ENCODE measurements around the gene MRAP.

Gene MRAP

DNA sequence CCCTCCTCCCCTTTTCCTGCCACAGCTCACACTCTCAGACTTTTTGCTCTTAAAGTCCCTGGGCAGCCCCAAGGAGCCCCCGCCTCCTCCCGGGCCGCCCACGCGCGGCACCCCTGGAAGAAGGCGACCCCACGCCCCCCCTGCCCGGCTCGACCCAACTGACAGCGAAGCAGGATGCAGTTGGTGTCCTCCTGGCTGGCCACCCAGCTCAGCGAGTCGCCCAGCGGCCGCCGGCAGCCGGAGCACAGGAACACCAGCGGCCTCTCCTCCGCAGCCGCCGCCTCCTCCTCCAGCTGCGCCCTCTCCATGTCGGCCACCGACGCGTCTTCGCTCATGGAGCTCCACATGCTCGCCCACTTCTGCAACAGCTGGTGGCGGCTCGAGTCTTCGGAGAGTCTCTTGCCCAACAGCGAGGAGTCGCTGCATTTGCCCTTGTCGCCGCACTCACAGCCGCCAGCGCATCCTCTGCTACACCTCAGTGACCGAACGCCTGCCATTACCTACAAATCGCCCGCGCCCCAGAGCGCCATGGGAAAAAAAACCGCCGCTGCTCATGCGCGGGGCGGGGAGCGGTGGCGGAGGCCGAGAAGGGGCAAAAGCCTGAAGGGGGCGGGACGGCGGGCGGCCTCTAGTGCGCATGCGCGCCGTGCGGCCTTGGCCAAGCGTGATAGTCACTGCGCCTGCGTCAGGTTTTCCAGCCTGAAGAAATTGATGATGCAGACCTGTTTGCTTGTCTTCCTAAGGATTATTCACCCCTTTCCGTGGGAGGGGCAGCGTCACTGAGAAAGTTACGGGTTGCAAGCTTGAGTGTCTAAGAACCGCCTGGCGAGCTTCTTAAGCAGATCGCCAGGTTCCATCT, 19.9 kb upstream of the MRAP start, which contains the start of gene MIS18A:
MIS18A (minus strand) TSS at position 532 of the 859 bp plus-strand sequence; CDS start at position 497, 35 bp downstream.
- Histone ChIP-seq H3K9me2 (ENCODE audit: low read depth, low read length) (no peaks in the 10 kb centered on the region), H3K4me3 (ENCODE audit: low read depth, low read length, poor library complexity, severe bottlenecking) (peak within 1 kb of the TSS; percentile 79), H3K79me2 (ENCODE audit: insufficient read depth, low read length) (peaks cover 8% of the 10 kb centered on the region; the same call in 1 of the 2 replicates), H3K36me3 (ENCODE audit: insufficient read depth, low read length) (no peaks in the 10 kb centered on the region; the same call in 1 of the 2 replicates), H3F3A (ENCODE audit: insufficient read depth, low read length) (no peaks in the 10 kb centered on the region), H3K4me2 (ENCODE audit: low read length) (peak within 1 kb of the TSS; percentile 79), H3K27ac (ENCODE audit: low read depth, low read length, poor library complexity, severe bottlenecking) (peak within 1 kb of the TSS; percentile 43), H4K20me1 (ENCODE audit: insufficient read depth, low read length) (no peaks in the 10 kb centered on the region), H3K9me3 (ENCODE audit: low read length) (no peaks in the 10 kb centered on the region), H3K4me1 (ENCODE audit: insufficient read depth, low read length, severe bottlenecking) (peaks cover 19% of the 10 kb centered on the region), H3K27me3 (ENCODE audit: insufficient read depth, low read length) (no peaks in the 10 kb centered on the region), H3K9ac (ENCODE audit: low read length) (peak within 1 kb of the TSS; percentile 74), H2AFZ (ENCODE audit: low read length) (0 out of 2 replicates have a peak within 1 kb of the TSS, but pooled peaks have one; percentile 1)
- no peak for TF ChIP-seq EZH2 (IDR thresholded peaks at IDR 0.05; ENCODE audit: borderline replicate concordance, low read length)
- TF ChIP-seq, protein P1, sequence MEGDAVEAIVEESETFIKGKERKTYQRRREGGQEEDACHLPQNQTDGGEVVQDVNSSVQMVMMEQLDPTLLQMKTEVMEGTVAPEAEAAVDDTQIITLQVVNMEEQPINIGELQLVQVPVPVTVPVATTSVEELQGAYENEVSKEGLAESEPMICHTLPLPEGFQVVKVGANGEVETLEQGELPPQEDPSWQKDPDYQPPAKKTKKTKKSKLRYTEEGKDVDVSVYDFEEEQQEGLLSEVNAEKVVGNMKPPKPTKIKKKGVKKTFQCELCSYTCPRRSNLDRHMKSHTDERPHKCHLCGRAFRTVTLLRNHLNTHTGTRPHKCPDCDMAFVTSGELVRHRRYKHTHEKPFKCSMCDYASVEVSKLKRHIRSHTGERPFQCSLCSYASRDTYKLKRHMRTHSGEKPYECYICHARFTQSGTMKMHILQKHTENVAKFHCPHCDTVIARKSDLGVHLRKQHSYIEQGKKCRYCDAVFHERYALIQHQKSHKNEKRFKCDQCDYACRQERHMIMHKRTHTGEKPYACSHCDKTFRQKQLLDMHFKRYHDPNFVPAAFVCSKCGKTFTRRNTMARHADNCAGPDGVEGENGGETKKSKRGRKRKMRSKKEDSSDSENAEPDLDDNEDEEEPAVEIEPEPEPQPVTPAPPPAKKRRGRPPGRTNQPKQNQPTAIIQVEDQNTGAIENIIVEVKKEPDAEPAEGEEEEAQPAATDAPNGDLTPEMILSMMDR (IDR thresholded peaks at IDR 0.05; ENCODE audit: low read length) = no peak

DNA sequence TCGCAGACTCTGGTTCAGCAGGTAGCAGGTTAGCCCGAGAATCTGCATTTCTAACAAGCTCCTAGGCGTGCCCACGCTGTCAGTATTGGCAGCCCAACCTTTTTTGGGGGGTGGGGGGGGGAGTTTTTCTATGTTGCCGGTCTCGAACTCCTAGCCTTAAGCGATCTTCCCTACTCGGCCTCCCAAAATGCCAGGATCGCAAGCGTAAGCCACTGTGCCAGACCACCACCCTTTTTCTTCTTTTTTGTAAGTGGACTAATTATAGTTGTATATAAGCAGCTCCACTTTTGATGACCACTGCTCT, 19.3 kb upstream of the MRAP start:
- no peak for TF ChIP-seq EZH2 (IDR thresholded peaks at IDR 0.05; ENCODE audit: borderline replicate concordance, low read length)
- TF ChIP-seq, protein P1 (IDR thresholded peaks at IDR 0.05; ENCODE audit: low read length) = no peak
- Histone ChIP-seq H4K20me1 (ENCODE audit: insufficient read depth, low read length) (no peaks in the 10 kb centered on the region), H3K9me2 (ENCODE audit: low read depth, low read length) (no peaks in the 10 kb centered on the region), H3K9ac (ENCODE audit: low read length) (peak overlapping the region; percentile 74), H3K79me2 (ENCODE audit: insufficient read depth, low read length) (peaks cover 8% of the 10 kb centered on the region; the same call in 1 of the 2 replicates), H3K27ac (ENCODE audit: low read depth, low read length, poor library complexity, severe bottlenecking) (no peak overlapping the region), H3K36me3 (ENCODE audit: insufficient read depth, low read length) (no peaks in the 10 kb centered on the region; the same call in 1 of the 2 replicates), H3K4me3 (ENCODE audit: low read depth, low read length, poor library complexity, severe bottlenecking) (peak overlapping the region; percentile 79), H3K27me3 (ENCODE audit: insufficient read depth, low read length) (no peaks in the 10 kb centered on the region), H3K9me3 (ENCODE audit: low read length) (no peaks in the 10 kb centered on the region), H3K4me1 (ENCODE audit: insufficient read depth, low read length, severe bottlenecking) (peaks cover 19% of the 10 kb centered on the region), H3F3A (ENCODE audit: insufficient read depth, low read length) (no peaks in the 10 kb centered on the region), H3K4me2 (ENCODE audit: low read length) (peak overlapping the region; percentile 79), H2AFZ (ENCODE audit: low read length) (0 out of 2 replicates have a peak overlapping the region, but pooled peaks have one; percentile 1)

DNA sequence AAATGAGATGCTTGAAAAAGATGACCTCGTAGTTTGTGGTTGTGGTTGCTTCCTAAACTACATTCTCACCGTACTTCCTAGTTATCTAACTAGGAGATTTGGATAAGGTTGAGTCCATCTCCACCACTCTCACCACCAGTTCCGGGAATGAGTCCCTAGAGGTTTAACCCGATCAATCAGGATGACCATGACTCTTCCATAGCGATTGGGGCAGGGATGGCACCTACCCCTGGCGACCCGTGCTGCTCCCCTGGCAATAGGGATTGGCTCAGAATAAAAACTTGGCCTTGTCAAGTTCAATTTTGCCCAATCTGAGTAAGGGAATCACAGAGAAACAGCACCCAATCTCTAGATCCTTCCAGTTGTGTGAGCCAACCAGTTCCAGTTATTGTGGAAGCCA, 17.1 kb upstream of the MRAP start:
- H3F3A ChIP-seq (ENCODE audit: insufficient read depth, low read length) = no peaks in the 10 kb centered on the region
- no peak overlapping the region for H2AFZ ChIP-seq (ENCODE audit: low read length)
- no peak overlapping the region for H3K9ac ChIP-seq (ENCODE audit: low read length)
- no peak for TF ChIP-seq EZH2 (IDR thresholded peaks at IDR 0.05; ENCODE audit: borderline replicate concordance, low read length)
- TF ChIP-seq, protein P1 (IDR thresholded peaks at IDR 0.05; ENCODE audit: low read length) = no peak
- H3K79me2 ChIP-seq (ENCODE audit: insufficient read depth, low read length) = peaks cover 8% of the 10 kb centered on the region; the same call in 1 of the 2 replicates
- H3K36me3 ChIP-seq (ENCODE audit: insufficient read depth, low read length) = no peaks in the 10 kb centered on the region
- no peaks in the 10 kb centered on the region for H3K9me2 ChIP-seq (ENCODE audit: low read depth, low read length)
- H4K20me1 ChIP-seq (ENCODE audit: insufficient read depth, low read length) = no peaks in the 10 kb centered on the region
- no peak overlapping the region for H3K4me3 ChIP-seq (ENCODE audit: low read depth, low read length, poor library complexity, severe bottlenecking)
- no peaks in the 10 kb centered on the region for H3K27me3 ChIP-seq (ENCODE audit: insufficient read depth, low read length)
- H3K4me2 ChIP-seq (ENCODE audit: low read length) = no peak overlapping the region
- H3K4me1 ChIP-seq (ENCODE audit: insufficient read depth, low read length, severe bottlenecking) = peaks cover 19% of the 10 kb centered on the region
- H3K9me3 ChIP-seq (ENCODE audit: low read length) = no peaks in the 10 kb centered on the region
- no peak overlapping the region for H3K27ac ChIP-seq (ENCODE audit: low read depth, low read length, poor library complexity, severe bottlenecking)
